Measurements from ENCODE around the gene BCAS1.

The BCAS1 gene

DNA sequence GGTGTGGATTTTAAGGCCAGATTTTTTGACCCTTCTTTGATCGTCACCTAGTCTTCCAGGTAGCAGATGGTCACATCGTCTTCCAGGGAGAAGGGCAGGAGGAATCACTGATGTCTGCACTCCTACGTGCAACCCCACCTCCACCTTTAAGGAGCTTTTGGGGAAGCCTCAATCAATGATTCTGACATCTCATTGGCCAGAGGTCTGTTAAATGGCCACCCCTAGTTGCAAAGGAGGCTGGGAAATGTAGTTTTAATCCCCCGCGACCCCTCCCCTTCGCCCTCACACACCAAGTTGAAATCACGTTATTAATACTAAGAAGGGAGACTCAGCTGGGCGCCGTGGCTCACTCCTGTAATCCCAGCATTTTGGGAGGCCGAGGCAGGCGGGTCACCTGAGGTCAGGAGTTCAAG lies 151.4 kb downstream of the BCAS1 start:
- DNase-seq: no peak

DNA sequence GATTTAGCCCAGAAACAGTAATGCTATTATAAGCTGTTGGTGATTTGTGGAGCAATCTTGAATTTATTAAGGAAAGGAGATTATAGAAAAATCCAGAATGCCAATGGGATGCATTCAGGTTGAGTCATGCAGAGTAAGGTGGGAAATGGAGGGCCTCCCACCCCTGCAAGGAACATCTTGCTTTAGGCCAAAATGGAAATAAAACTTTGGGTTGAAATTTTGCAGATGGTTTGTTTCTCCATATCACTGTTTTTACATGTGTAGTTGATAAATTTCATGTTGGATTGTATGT lies 152.4 kb downstream of the BCAS1 start:
- no peak for DNase-seq

DNA sequence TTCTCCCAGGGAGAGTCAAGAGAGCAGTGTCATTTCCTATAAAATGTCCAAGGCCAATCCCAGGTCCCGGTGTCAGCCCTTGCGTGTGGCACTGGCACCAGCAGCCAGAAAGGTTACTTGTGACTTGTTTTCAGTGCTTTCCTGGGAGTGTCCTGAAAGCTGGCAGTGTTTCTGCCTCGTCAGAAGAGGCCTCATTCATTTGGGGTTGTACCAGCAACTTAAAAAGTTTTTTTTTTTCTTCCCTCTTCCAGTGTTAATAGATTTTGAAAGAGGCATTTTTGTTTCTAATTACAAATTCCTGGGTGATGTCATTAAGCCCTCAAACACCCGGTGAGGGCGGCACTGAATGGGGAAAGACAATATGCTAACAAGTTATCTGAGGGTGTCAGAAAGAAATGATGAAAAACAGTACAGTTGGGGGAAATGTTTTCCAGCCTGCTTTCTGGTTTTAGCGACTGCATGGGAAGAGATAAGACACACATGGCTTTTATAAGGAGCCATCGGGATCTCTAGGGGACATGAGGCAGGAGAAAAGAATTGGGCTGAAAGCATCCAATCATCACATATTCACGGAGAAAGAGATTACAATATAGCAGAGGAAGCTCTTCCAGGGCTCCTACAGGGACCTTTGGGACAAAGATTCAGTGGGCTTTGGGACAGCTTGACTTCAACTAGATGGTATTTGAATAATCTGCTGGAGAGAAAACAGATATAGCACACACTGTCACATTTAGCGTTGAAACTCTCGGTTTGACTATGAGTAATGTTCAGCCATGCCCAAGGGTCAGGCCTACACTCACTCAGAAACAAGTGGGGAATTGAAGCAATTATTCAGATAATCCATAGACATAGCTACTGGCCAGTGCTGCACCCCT lies 153.0 kb downstream of the BCAS1 start:
- DNase-seq: no peak

- no peak for DNase-seq
Observed at GRCh38 chr20:53916173-53916512, 154.3 kb downstream of the BCAS1 start.

DNA sequence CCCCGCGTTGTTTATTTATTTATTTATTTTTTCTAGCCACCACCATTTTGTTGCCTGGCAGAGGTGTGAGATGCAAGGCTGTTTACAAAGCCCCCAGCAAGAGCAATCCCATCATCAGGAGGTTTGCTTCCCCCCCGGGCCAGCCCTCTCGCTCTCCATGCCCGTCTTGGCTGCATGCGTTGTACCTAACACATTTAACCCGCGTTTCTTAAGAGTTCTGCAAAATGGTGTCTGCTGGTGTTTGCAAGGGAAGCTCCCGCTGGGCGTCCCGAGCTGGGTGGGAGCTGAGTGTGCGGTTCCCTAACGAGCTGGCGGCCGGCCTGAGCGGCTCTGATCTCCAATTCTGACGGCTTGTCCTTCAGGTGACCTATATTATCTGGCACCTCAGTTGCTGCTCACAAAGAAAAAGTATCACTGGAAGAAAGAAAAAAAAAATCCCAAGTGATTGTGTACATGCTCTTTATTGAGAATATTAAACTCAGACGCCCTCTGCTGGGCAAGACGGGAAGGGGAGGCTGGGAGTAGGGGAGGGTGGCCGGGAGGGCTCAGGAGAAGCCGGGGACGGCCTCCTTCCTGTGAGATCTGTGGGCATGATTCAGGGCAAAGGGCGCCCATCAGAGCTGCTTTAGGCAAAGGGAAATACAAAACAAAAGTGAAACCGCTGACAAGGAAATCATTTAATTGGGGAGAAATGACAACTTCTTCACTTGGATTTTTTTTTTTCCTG lies 154.8 kb downstream of the BCAS1 start:
- DNase-seq: peak; percentile 78

DNA sequence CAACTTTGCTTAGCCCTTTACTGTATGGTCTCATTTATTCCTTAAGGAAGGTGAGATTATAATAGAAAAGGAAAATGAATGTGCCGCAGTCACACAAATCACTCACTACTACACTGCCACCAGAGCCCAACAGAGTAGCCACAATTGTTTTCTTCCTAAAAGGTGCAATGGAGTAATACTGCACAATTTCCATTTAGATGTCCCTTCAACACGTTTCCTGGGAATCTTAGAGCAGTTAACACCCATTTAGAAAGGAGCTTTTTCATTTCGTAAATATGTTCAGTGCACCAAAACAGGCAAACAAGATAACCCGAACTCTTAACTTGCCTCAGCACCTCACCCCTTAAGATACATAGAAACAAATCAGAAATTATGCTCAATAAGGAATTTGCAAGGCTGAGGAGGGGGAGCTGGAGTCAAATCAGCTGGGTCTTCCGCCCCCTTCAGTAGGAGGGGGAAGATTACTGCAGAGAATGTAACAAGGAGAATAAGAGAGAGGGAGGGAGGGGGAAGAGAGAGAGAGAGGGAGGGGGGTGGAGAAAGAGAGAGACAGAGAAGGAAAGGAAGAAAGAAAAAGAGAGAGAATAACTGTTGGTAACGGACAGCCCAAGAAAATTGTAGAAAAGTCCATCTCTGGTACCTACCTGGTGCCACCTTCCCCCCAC lies 155.5 kb downstream of the BCAS1 start:
- DNase-seq: no peak

- DNase-seq: no peak
Observed at GRCh38 chr20:53914091-53914780, 156.2 kb downstream of the BCAS1 start.

- no peak for DNase-seq
Observed at GRCh38 chr20:53911301-53911700, 159.1 kb downstream of the BCAS1 start.

DNA sequence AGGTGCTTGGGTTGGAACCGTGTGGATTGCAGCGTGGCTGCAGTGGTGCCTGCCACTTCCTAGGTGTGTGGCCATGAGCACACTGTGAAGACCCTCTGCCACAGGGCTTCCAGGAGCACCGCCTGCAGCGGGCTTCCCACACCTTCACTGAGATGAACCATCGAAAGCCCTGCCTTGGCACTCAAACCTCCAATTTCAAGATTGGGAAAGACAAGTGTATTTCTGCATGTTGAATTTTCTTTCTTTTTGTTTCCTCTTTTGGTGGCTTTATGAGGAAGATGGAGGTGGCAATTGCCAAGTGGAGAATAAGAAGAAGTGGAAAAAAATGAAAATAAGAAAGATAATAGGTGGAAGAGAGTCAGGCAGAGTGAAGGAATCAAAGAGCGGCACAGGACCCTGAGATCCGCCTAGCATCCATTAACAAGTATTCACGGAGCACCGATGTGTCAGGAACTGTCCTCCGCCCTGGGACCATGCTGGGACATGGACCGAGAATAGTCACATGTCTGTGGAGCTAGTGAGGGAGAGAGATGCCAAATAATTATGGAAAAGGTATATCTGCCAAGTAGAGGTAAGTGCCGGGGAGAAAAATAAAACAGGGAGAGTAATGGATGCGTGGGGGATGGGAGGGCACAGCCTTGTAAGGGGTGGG lies 159.9 kb downstream of the BCAS1 start:
- no peak for DNase-seq

DNA sequence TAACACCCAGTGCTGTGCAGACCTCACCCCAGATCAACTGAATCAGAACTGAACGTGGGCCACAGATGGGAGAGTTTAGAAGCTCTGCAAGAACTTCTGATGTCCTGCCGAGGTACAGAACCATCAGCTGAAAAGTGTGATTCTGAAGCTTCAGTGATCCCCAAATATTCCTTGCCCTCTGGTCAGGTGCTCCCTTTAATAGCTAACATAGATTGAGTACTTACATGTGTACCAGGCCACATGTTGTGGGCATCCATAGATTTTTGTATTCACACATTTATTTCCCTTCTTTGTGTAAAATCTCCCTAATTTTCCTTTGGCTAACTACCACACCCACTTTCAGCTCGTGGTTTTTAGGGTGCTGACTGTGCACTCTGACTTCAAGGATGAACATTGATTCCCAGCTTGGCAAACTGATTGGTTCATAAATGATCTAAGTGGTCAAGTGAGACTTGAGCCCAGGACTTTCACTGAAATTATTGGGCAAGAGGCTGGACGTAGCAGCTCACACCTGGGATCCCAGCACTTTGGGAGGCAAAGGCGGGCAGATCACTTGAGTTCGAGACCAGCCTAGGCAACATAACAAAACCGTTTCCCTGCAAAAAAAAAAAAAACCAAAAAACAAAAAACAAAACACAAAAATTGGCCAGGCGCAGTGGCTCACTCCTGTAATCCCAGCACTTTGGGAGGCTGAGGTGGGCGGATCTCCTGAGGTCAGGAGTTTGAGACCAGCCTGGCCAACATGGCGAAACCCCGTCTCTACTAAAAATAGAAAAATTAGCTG lies 162.2 kb downstream of the BCAS1 start:
- DNase-seq: no peak

- no peak for DNase-seq
Observed at GRCh38 chr20:53905820-53906191, 164.6 kb downstream of the BCAS1 start.

DNA sequence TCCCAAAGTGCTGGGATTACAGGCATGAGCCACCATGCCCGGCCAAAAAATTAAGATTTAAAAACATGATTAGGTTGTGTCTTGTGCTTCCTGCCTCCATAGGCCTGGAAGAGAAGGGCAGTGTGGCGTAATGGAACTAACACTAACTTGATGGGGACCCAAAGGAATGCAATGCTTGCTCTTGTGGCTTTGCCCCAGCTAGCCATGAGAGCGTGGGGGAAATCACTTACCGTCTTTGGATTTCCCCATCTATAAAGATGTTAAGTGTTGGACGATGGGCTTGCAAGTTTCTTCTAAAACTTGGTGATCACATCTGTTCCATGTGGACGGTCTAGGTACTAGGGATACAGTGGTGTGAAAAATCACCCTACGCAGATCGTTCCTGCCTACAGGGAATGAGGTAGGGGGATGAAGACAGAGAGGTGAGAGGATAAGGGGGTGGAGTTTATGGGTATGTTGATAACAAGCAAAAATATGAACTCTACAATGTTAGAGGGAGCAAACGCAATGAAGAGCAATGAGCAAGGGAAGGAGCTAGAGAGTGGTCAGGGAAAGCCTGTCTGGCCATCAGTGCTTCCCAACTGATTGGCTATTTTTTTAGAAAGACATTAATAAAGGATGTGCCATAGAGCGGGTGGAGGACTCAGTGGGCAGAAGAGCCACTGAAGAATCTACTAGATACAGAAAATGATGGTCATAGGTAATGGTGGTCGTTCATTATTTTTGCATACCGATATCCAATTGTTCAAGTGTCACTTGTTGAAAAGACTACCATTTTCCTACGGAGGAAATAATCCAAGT lies 165.2 kb downstream of the BCAS1 start:
- no peak for DNase-seq

GRCh38 chr20:53904261-53904660 lies 166.1 kb downstream of the BCAS1 start:
- DNase-seq: no peak

- DNase-seq: no peak
Observed at GRCh38 chr20:53903652-53903987, 166.8 kb downstream of the BCAS1 start.

GRCh38 chr20:53902968-53903651 lies 167.3 kb downstream of the BCAS1 start:
- no peak for DNase-seq

- DNase-seq: no peak
Observed at GRCh38 chr20:53901497-53902096, 168.8 kb downstream of the BCAS1 start.

DNA sequence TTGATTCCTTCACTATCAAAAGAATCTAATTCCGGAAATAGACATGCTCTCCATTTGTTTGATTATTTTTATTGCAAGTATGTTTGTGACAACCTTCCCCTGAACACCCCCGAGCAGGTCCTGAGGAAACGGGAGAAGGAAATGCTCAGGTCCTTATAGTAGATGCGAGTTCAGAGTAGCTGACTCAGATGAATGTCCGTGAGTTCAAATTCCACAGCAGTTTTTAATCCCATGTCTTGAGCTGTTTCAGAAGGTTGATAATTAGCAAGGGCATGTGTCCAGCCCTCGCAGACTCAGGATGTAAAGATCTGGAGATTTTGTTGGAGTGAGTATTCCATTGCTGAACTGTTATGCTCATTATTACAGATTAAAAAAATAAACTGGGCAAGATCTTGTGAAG lies 169.3 kb downstream of the BCAS1 start:
- DNase-seq: no peak

DNA sequence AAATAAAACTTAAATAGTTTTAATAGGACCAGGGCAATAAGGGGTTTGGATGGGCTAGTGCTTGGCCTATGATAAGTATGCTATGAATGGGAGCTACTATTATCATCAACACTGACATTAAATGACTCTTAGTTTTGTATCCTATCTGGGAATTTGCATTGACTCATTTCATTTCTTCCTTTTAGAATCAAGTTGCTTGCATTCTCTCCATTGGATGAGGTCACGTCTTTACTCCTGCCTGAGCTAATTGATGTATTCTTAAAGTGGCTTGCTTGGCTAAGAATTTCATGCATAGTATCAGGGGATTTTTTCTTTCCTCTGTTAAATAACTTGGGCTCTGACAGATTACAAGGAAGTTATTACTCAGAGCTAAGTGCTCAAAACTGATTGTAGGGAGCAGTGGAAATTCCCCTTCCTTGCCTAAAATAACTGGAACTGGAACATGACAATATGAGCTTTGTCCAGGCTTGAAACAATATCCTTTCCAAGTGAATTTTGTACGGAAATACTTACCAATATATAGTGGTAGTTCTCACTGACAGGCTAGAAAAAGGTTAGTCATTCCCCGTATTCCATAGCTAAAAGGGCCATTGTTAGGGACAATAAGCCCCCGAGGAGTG lies 169.9 kb downstream of the BCAS1 start:
- DNase-seq: no peak

GRCh38 chr20:53899351-53900167 lies 170.8 kb downstream of the BCAS1 start:
- DNase-seq: peak; percentile 94
